ENCODE results near the gene MAP3K10.

DNA sequence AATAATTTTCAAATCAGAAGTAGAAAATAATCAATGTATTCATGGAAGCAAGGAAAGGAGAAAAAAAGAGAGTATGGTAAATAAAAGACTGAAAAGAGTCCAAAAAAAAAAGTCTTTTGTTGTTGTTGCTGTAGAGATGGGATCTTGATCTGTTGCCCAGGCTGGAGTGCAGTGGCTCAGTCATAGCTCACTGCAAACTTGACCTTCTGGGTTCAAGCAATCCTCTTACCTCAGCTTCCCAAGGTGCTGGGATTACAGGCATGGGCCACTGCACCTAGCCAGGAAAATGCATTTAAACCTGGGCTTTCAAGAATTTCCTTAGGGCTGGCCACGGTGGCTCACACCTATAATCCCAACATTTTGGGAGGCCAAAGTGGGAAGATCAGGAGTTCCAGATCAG lies 7.0 kb upstream of the MAP3K10 start:
- TF ChIP-seq, protein P1, sequence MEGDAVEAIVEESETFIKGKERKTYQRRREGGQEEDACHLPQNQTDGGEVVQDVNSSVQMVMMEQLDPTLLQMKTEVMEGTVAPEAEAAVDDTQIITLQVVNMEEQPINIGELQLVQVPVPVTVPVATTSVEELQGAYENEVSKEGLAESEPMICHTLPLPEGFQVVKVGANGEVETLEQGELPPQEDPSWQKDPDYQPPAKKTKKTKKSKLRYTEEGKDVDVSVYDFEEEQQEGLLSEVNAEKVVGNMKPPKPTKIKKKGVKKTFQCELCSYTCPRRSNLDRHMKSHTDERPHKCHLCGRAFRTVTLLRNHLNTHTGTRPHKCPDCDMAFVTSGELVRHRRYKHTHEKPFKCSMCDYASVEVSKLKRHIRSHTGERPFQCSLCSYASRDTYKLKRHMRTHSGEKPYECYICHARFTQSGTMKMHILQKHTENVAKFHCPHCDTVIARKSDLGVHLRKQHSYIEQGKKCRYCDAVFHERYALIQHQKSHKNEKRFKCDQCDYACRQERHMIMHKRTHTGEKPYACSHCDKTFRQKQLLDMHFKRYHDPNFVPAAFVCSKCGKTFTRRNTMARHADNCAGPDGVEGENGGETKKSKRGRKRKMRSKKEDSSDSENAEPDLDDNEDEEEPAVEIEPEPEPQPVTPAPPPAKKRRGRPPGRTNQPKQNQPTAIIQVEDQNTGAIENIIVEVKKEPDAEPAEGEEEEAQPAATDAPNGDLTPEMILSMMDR (IDR thresholded peaks at IDR 0.05): no peak
- TF ChIP-seq POLR2A (IDR thresholded peaks at IDR 0.05): no peak

Data from body of pancreas (tissue), 4 donors.